GM21619 (cell line): Measurements from ENCODE around the gene PRDX6.
"Not testable (repeated sequence)": the region's sequence is repeated elsewhere in the genome, so short reads cannot be mapped to it uniquely, and the experiment has no call there.

Experiments used
- ATAC-seq: cut with Tn5 transposase; IDR thresholded peaks from one replicate; pipeline ENCODE4 v1.9.1; 2021; ENCODE audit not compliant: unreplicated experiment

Gene PRDX6

DNA sequence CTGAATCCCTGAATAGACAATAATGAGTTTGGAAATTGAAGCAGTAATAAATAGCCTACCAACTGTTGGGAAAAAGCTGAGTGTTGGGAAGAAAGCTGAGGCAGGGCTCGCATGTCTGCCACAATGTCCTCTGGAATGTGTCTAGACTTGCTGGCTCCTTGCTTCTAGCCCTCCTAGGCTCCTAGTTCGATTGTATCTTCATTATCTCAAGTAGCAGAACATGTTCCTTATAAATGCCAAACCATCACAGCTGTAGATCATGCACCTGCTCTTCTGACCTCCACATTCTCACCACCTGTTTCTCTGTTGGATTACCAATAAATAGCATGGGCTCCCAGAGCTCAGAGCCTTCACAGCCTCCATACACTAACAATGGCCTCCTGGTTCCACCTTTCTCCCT is 12.9 kb upstream of the PRDX6 start:
- not testable (repeated sequence) for ATAC-seq

- ATAC-seq: no peak
These were observed 9.7 kb upstream of the PRDX6 start for GRCh38 chr1:173467426-173467825.

- ATAC-seq: no peak
These were observed 7.5 kb upstream of the PRDX6 start for GRCh38 chr1:173469656-173470055.

- no peak for ATAC-seq
These were observed 6.5 kb upstream of the PRDX6 start for GRCh38 chr1:173470608-173471007.

- ATAC-seq: no peak
These were observed 3.5 kb upstream of the PRDX6 start for GRCh38 chr1:173473599-173474011.

- no peak for ATAC-seq
These were observed 2.9 kb upstream of the PRDX6 start for GRCh38 chr1:173474097-173474779.

DNA sequence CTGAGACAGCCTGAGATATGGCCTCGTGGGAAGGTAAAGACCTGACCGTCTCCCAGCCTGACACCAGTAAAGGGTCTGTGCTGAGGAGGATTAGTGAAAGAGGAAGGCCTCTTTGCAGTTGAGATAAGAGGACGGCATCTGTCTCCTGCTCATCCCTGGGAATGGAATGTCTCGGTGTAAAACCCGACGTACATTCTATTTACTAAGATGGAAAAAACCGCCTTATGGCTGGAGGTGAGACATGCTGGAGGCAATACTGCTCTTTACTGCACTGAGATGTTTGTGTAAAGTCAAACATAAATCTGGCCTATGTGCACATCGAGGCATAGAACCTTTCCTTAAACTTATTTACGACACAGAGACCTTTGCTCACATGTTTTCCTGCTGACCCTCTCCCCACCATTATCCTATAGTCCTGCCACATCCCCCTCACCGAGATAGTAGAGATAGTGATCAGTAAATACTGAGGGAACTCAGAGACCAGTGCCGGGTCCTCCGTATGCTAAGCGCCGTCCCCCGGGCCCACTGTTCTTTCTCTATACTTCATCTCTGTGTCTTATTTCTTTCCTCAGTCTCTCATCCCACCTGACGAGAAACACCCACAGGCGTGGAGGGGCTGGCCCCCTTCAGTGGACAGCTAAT is 2.2 kb upstream of the PRDX6 start:
- not testable (repeated sequence) for ATAC-seq

GRCh38 chr1:173475564-173476196 is 1.5 kb upstream of the PRDX6 start:
- ATAC-seq: no peak

DNA sequence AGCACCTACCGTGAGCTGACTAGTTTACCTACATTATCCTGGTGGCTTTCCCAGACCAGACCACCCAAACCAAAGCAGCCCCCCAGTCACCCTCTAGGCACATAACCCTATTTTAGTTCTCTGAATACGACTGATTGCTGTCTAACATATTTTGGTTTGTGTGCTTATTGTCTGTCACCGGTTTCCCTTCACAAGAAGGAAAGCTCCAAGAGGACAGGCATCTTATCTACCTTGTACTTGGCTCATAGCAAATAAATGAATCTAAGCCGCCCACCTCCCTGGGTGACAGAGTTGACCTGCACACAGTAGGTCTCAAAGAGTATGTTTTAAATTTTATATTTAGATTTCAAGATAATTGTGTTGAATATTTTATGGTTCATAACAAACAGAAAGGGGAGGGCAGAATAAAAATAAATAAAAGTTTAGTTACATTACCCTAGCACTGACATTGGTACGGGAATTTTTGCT is 904 bp upstream of the PRDX6 start:
- ATAC-seq: no peak

GRCh38 chr1:173476665-173477285 is 360 bp upstream of the PRDX6 start:
- peak; percentile 94 for ATAC-seq

DNA sequence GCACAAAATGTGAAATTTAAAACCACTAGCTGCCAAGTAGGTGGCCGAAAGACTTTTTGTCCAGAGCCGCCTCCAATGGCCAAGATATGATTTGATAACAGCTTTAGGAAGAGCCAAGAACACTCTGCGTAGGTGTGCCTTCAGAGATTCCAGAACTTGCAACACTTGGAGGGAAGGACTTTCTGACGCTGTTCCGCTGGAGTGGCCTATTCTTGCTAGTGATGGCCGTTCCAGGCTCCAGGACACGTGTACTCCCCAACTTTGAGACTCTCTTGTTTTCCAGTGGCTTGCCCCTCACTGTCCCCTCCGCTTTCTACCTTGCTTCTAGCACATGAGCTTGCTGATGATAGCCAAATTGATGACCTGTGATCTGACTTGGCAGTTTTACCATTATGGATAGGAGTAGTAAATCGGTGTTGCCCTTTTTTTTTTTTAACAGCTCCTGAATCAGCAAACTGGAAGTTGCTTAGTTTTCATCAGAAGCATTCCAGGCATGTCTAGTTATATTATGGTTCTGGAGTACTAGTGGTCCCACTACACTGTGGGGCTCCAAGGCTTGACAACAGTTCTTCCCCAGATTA is 1.0 kb downstream of the PRDX6 start:
- ATAC-seq: no peak

- no peak for ATAC-seq
These were observed 2.5 kb downstream of the PRDX6 start for GRCh38 chr1:173479649-173480048.

GRCh38 chr1:173481195-173481772 is 4.1 kb downstream of the PRDX6 start:
- no peak for ATAC-seq

DNA sequence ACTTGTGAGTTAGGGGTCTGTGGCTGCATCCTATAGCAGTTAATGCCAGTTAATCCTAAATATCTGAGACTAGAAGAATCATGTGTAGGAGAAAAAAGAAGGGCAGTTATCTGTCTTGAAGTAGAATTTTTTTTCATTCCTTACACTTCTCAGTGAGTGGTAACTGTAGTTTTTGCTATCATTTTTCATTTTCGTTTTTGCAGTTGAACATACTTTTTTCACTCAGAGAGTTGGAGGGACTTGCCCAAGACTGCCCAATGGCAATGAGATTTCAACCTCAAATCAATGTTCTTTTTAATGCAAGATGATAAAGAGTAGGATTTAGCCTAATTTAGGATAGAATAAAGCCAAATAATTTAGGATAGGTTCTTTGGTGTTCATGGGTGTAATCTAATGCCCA is 5.5 kb downstream of the PRDX6 start:
- no peak for ATAC-seq

DNA sequence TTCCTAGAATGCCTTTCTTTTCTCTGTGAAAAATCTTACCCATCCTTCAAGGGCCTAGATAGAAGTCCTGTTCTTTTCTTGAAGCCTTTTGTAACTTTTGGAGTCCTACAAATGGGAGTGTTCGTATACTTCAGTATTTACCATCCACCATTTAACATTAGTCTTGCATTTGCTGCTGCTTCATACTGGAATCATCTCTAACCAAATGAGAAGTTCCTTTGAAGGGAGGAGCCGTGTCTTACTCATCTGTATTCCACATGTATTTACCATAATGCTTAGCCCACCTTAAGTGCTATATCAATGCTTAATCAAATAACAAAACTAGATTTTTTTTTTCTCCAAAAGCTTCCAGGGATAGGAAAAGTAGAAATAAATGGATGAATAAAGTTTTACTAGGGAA is 7.1 kb downstream of the PRDX6 start:
- no peak for ATAC-seq

GRCh38 chr1:173485401-173485800 is 8.3 kb downstream of the PRDX6 start:
- no peak for ATAC-seq

- ATAC-seq: no peak
These were observed 10.9 kb downstream of the PRDX6 start for GRCh38 chr1:173488001-173488400.

DNA sequence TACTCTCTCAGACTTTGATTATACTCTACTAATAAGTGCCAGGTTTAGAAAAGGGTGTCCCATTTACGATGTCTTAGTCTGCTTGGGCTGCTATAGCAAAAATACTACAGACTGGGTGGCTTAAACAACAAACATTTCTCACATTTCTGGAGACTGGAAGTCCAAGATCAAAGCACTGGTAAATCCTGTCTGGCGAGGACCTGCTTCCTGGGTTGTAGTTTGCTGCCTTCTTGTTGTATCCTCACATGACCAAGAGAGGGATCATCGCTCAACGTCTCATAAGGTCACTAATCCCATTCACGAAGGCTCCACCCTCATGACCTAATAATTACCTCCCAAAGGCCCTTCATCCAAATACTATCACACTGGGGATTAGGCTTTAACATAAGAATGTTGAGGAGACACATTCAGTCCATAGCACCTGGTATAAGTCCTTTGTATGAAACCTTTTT is 12.0 kb downstream of the PRDX6 start:
- ATAC-seq: no peak

GRCh38 chr1:173489929-173490328 is 12.8 kb downstream of the PRDX6 start:
- no peak for ATAC-seq

DNA sequence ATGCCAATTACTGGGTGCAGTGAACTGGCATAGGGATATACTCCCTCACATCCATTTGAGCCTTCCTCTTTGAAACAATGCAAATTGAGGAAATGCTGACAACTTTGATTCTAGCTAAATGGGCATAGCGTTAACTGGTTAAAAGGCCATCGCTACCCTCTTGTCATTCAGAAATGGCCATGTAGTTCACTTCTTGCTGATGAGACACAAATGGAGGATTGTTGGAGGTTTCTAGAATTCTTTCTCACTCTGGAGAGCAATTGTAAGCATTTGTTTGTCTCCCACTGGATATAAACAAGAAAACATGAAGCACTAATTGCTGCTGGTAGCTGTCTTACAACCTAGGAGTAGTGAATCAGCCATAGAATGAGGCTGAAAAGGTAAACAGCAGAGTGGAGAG is 14.4 kb downstream of the PRDX6 start:
- no peak for ATAC-seq

- not testable (repeated sequence) for ATAC-seq
These were observed 16.0 kb downstream of the PRDX6 start for GRCh38 chr1:173493125-173493524.
